GM18526 (cell line): ENCODE data around the gene GABRA5.

ENCODE experiments used
- POLR2A ChIP-seq: IDR thresholded peaks from 3 replicates; pipeline ENCODE4 v1.6.1; 2011; ENCODE audit not compliant: insufficient read length; ENCODE audit errors: extremely low read depth

The GABRA5 gene

DNA sequence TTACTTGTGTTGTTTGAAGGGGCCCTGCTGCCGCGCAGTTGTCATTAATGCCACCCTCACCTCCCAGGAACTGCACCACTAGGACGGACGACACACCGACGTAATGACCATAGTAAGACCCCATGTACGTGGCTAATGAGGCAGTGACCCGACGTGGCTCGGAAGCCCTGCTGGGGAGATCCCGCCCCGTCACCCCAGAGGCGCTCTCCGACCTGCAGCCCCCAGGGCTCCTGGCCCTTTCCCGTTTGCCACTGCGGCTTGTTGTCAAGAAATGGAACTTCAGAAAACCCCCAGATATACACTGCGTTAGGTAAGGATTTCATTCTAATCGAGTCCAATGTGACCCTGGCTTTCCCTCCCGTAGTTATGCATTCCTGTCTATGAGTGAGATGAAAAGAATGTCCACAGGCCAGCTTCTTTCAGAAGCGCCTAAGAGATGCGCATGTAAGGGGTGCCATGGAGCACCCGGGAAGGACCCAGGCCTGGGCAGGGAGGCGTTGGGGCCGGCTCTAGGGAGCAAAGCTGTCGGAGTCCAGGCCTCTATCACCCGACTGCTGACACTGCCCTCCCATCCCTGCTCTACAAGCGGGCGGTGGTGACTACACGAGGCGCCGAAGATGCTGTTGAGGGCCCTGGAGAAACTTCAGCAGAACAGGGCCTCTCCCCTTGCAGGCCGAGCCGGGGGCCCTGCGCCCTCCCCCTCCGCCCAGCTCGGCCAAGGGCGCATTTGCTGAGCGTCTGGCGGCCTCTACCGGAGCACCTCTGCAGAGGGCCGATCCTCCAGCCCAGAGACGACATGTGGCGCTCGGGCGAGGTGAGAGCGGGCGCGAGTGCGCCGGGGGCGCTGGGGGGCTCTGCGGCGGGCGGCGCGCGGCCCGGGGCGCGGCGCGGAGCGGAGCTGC is at the start of gene GABRA5:
Gene GABRA5 (plus strand): TSS at position 765 of the 902 bp plus-strand sequence. CDS start 2,187 bp downstream, outside the sequence.
- no peak for TF ChIP-seq POLR2A

DNA sequence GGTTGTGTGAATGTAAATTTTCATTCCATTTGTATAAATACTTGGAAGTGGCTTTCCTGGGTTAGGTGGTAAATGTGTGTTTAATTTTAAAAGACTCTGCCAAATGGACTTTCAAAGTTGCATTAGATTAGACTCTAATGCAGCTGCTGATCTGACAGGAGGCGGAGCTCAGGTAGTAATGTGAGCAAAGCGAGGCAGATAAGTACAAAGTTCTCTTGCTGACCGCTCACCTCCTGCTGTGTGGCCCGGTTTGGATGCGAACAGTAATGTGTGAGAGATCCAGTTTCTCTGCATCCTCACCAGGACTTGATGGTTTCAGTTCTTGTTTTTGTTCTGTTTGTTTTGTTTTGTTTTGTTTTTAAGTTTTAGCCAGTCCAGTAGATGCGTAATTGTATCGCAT is 34.9 kb upstream of the GABRA5 start:
- no peak for TF ChIP-seq POLR2A

DNA sequence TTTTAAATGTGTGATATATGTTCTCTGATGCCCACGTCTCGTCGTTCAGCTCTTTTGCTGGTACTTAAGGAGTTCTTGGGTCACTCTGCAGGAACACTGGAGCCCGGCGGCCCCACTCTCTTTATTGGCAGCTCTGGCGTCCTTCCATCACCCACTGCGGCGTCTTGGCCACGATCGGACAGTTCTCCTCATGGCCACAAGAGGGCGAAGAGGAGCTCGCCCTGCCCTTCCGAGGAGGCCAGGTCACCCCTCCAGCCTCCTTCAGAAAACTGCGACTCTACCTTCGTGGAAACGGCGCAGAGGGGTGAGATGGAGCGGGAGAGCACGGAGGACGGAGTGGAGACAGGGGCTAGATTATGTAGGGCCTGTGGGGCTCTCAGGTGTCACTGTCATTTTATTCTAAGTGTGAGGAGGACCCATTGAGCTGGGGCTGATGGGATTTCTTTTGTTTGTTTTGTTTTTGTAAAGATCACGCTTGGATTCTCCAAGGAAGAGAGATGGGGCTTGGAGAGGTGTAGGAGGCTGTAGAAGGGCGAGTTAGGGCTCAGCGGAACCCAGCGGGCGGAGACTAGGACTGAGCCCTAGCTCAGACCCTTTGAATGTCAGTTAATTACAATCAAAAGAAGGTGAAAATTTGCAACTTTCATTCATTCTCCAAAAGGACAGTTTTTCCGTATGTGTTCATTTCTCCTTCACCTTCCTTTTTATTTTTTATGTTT is 28.0 kb upstream of the GABRA5 start:
- TF ChIP-seq POLR2A, result no peak

DNA sequence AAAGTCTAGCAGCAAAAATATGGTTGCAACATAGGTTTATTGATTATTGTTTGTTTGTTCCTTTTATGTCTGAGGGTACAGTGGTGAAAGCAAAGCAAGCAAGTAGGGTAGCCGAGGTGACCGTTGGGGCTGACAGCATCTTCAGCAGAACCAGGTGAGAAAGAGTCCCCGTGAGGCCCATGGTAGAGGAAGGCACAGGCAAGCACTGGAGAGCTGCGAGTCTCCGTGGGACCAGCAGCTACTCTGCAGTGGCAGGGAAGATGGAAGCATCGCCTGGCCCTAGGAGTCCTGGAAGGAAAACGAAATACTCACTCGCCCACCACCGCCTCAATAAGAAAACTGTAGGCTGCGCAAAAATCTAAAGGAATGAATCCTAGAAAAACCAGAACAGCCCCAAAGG is 25.3 kb upstream of the GABRA5 start:
- TF ChIP-seq POLR2A, result no peak

DNA sequence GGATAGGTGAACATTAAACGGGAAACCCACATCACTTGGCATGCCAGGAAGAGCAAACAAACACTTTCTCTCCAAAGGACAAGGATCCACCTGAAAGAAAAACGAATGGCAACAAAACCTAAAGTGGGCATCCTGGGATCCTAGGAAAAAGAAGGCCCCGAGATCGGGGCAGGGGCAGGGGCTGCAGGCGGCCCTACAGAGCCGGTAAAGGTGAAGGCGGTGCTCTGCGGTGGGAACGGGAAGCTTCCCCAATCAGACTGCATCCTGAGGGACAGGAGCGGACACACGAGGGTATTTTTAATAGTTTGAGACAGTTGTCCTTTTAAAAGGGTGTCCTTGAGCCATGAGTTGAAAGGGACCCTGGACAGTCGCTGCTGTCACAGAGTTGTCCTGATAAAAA is 24.9 kb upstream of the GABRA5 start:
- TF ChIP-seq POLR2A, result no peak

DNA sequence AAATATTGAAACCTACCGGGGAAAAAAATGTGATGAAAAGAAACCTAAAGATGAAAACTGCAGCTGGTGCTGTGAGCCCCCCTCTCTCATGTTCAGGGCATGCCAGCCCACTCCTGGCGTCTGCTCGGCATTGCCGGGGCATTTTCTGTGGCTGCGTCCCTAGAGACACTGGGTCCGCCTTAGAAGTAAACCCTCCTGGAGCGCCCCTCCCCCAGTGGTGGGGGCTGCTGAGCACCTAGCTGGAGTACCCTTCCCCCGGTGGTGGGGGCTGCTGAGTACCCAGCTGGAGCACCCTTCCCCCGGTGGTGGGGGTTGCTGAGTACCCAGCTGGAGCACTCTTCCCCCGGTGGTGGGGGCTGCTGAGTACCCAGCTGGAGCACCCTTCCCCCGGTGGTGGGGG is 24.5 kb upstream of the GABRA5 start:
- no peak for TF ChIP-seq POLR2A

GRCh38 chr15:26844901-26845300 is 22.0 kb upstream of the GABRA5 start:
- no peak for TF ChIP-seq POLR2A

DNA sequence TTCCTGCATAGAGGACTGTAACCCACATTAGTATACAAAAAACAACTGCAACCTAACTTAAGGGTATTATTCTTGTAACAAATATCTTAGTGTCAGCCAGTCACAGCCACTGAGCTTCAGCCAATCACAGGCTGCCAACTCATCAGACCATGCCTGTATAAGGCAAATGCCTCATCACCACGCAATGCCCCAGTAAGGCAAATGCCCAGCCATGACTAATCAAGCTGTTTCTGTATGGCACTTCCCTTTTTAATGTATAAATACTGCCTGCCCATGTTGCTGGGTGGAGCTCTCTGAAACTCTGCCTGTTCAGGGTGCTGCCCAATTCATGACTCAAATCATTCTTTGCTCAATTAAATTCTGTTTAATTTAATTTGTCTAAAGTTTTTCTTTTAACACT is 18.4 kb upstream of the GABRA5 start:
- TF ChIP-seq POLR2A, result no peak

GRCh38 chr15:26850161-26850560 is 16.7 kb upstream of the GABRA5 start:
- no peak for TF ChIP-seq POLR2A

GRCh38 chr15:26852980-26853379 is 13.9 kb upstream of the GABRA5 start:
- no peak for TF ChIP-seq POLR2A

DNA sequence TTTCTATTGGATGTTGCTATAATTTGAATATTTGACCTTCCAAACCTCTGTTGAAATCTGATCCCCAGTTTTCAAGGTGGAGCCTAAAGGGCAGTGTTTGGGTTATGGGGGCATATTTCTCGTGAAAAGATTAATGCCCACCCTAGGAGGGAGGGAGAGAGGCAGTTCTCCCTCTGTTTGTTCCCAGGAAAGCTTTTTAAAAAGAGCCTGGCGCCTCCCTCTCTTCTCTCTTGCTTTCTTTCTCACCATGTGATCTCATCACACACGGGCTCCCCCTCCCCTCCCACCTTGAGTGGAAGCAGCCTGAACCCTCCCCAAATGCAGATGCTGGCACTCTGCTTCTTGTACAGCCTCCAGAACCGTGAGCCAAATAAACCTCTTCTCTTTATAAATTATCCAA is 12.4 kb upstream of the GABRA5 start:
- TF ChIP-seq POLR2A, result no peak

- TF ChIP-seq POLR2A, result no peak
Measured at GRCh38 chr15:26864664-26865191, 2.1 kb upstream of the GABRA5 start.

DNA sequence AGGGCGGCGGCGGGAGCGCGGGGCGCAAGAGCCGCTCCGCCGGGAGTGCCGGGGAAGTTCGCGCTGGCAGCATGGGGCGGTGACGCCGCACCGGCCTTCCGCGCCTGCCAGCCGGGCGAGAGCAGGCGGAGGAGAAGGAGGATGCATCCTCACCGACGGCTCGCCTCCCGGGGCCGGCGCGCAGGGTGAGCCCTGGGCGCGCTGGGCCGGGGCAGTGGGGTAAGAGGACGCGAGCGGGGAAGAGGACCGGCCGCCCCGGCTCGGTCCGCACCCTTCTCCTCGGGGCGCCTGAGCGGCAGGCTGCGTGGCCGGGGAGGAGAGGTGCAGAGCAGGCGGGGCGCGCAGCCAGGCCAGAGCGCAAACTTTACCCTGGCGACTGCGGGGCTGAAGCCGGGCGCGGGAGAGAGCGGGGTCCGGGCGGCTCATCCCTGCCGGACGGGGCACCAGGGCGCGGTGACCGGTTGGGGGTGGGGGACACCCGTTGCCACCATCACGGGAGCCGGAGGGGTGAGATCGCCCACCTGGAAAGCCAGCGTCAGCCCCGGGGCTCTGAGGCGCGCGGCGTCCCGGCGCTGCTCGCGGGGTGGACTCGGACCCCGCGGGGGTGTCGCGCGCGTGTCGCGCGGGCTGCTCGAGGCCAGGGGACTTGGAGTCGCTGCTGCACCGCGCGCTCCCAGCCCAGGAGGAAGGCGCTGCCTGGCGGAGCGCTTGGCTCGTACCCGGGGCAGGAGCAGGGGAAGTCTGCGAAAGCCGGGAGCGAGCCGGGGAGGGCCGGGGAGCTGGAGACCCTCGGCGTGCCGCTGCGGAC is 542 bp downstream of the GABRA5 start:
- no peak for TF ChIP-seq POLR2A

- TF ChIP-seq POLR2A, result no peak
Measured at GRCh38 chr15:26868029-26868685, 1.3 kb downstream of the GABRA5 start.

GRCh38 chr15:26869628-26870027 is 2.8 kb downstream of the GABRA5 start:
- TF ChIP-seq POLR2A, result no peak
